Fibroblast of villous mesenchyme (primary cell): ENCODE data around the gene FAM98A. TPM values are rescaled to one million over a fixed set of nuclear protein-coding genes. Genes with fewer than 3 reads are reported as not detected.

Source experiments
- DNase-seq: peaks from one replicate; pipeline ENCODE4 v3.0.0-alpha.2; 2010; ENCODE audit warnings: low read depth
- H3K4me3 ChIP-seq: 2 replicates; pipeline ENCODE4 v1.5.1; 2011; ENCODE audit warnings: low read depth, mild to moderate bottlenecking, low read length
- CTCF ChIP-seq: IDR thresholded peaks from 2 replicates; pipeline ENCODE4 v1.5.1; 2012; ENCODE audit warnings: low read depth, mild to moderate bottlenecking, low read length; ENCODE audit not compliant: insufficient read depth
- total RNA-seq: library from RNA; depleted of rRNA; stranded (reverse); fragments of >200 nt; gene quantifications from 2 replicates; pipeline ENCODE4 v1.2.3, GENCODE V29; 2012

The FAM98A gene
- total RNA-seq, 1 donor, result 152 TPM

DNA sequence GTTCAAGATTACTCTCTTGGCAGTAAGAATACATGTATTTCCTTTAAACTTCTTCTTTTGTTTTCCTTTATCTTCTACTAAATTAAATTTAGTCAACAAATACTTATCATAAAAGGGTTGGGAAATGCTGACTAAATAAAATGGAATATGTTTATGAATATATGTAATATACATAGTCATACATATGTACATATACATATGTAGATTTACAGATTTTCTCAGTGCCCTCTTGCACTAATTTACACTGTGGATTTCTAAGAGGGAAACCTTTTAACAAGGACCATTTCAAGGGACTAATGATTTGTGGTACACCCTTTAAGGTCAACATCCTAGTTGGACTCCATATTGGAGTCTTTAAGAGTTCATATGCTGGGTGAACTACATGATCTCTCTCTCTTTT lies 37.2 kb downstream of the FAM98A start:
- no peak for DNase-seq
- TF ChIP-seq CTCF, result no peak
- no peak overlapping the region for H3K4me3 ChIP-seq

DNA sequence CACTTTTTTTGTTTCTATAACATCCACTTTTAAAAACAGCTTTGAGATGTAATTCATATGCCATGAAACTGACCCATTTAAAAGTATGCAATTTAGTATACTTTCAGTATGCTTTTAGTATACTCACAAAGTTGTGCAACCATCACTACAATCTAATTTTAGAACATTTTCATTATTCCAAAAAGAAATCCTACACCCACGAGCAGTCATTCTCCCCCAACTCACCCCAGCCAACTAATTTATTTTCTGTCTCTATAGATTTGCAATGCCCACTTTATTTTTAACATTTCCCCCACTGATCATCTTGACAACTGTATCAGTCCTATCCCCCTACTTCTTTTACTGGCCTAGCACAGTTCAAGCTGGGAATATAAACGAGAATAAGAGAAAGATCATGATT lies 39.1 kb downstream of the FAM98A start:
- DNase-seq, result no peak
- TF ChIP-seq CTCF, result no peak
- H3K4me3 ChIP-seq, result no peak overlapping the region

GRCh38 chr2:33559328-33559727 lies 39.8 kb downstream of the FAM98A start:
- H3K4me3 ChIP-seq, result no peak overlapping the region
- DNase-seq, result no peak
- no peak for TF ChIP-seq CTCF

DNA sequence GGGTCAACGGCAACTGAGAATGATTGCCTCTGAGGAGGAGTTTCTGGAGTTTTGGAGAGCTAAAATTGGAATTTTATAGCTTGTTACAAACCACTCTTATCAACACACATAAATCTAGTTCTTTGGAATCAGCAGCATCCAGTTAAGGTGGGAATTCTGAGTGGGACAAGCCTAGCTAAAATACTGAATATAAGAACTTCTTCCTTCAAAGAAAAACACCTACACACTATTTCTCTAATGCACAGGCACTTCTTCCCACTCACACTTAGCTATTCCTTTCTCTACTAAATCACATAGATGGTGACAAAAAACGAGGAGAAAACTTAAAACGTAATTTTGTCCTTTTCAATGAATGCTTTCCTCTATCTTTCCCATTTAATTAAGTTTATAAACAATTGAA lies 43.4 kb downstream of the FAM98A start:
- no peak for DNase-seq
- no peak for TF ChIP-seq CTCF

DNA sequence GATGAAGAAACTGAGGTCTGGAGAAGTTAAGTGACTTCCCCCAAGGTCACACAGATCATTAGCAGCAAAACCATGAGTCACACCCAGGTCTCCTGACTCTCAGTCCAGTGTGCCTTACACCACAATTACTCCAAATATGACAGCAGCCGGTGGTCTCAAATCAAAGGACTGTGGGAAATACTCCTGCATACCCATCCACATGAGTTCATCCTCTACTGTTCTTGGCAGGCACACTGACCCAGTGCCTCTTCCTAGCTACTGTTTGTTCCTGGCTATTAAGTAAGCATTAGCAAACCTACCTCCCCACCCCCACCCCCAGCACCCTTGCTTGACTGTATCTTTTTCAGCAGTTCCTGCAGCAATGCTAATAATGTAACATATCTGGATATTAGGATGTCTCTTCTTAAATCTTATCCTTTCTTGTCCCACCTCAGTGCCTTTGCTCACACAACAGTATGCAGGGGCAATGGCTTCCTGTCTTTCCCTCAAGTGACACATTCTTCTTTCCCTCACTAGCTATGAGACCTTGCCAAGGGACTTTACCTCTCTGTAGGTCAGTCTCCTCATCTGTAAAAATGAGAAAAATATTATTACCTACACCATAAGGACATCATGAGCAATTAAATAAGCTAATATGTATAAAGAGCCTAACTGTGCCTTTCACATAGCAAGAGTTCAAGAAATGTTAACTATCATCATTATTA lies 46.2 kb downstream of the FAM98A start:
- no peak overlapping the region for H3K4me3 ChIP-seq
- no peak for TF ChIP-seq CTCF
- peak; percentile 24 for DNase-seq

More for the DNA sequence above, 43.4 kb downstream of the FAM98A start:
- no peak overlapping the region for H3K4me3 ChIP-seq

DNA sequence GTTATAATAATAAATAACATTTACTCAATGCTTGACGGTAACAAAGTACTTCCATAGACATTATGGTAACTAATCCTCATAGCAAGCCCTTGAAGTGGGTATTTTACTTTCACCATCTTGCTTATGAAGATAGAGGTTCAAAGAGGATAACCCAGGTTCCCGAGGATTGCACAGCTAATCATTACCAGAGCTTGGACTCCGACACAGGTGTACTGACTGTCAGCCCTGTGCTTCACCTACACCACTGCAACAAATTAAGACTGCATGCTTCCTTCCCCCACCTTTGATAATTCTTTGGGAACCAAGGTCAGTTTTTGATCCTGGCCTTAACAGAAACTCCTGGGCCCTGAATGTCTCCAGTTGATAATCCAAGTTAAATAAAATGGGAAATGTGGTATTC lies 48.9 kb downstream of the FAM98A start:
- no peak overlapping the region for H3K4me3 ChIP-seq
- no peak for TF ChIP-seq CTCF
- no peak for DNase-seq

DNA sequence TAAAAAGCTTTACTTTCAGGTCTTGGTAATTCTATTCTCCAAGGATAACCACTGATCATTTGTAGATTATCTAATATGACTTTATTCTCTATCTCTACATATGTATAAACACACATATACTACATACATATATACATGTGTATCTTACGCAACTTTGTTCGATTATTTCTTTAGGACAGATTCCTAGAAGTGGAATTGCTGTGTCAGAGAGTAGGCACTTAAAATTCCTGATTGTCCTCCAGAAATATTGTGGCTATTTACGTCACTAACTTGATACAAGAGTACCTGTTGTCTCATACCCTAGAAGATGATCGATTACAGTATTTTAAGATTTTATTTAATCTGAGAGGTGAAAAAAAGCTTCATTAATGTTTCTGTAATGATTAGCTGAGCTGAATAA lies 57.9 kb downstream of the FAM98A start:
- no peak for TF ChIP-seq CTCF
- no peak overlapping the region for H3K4me3 ChIP-seq

More for the DNA sequence above, 57.9 kb downstream of the FAM98A start:
- DNase-seq, result no peak
